B cell (primary cell): ENCODE data around the gene FAM20C. TPM values are rescaled to one million over a fixed set of nuclear protein-coding genes. Genes with fewer than 3 reads are reported as not detected.

Experiments used
- ATAC-seq: fragments of 200-7000 bp; cut with Tn5 transposase; one replicate; pipeline ENCODE4 v1.10.0; 2021; ENCODE audit warnings: low read depth, mild to moderate bottlenecking, moderate number of reproducible peaks, moderate library complexity
- CTCF ChIA-PET: fragments of 350-600 bp; sonication (Branson Sonifier 250); formaldehyde crosslinking; loops from one replicate; lab custom pipeline; 2021; ENCODE audit warnings: antibody characterized with exemption, inconsistent platforms; lab: Charles Lee
- POLR2A ChIA-PET: fragments of 350-600 bp; sonication (Branson Sonifier 250); formaldehyde crosslinking; loops from one replicate; lab custom pipeline; 2021; ENCODE audit warnings: antibody characterized with exemption; lab: Charles Lee
- DNase-seq: peaks from one replicate; pipeline ENCODE4 v3.0.0; 2013
- H2AFZ ChIP-seq: 2 replicates; pipeline ENCODE4 v1.6.1; 2012; ENCODE audit warnings: mild to moderate bottlenecking, low read depth, low read length; ENCODE audit not compliant: insufficient read depth, poor library complexity, severe bottlenecking
- H3K27ac ChIP-seq, 2 donors: 1 replicate in 1 of 2; 2 replicates in 1 of 2; pipeline ENCODE4 v1.5.1; 2012 to 2013; ENCODE audit warnings: low read length in 2 of 2, mild to moderate bottlenecking in 2 of 2, moderate library complexity in 1 of 2
- H3K27me3 ChIP-seq, 4 experiments: fragments of 200-600 bp in 1 of 4; sonication (generic) in 1 of 4; replicated peaks in 1 of 4; 1 replicate in 2 of 4; 2 replicates in 2 of 4; pipeline versions ENCODE4 v1.6.1 to v1.7.0; 2013 to 2016; ENCODE audit warnings: low read length in 3 of 4, mild to moderate bottlenecking in 2 of 4, mixed read lengths in 1 of 4, moderate library complexity in 1 of 4; ENCODE audit not compliant: insufficient read depth in 4 of 4, control insufficient read depth in 3 of 4; ENCODE audit errors: control extremely low read depth in 1 of 4
- H3K36me3 ChIP-seq, 2 experiments: replicated peaks in 1 of 2; 1 replicate in 1 of 2; 2 replicates in 1 of 2; pipeline versions ENCODE4 v1.6.1 to v1.7.1; 2013; ENCODE audit warnings: low read length in 1 of 2; ENCODE audit not compliant: insufficient read depth in 2 of 2, control insufficient read depth in 1 of 2; ENCODE audit errors: control extremely low read depth in 1 of 2, extremely low read depth in 1 of 2
- H3K4me1 ChIP-seq, 2 donors: fragments of 200-600 bp in 1 of 2; sonication (generic) in 1 of 2; 1 replicate in 1 of 2; 2 replicates in 1 of 2; pipeline versions ENCODE4 v1.5.1 to v1.6.1; 2013 to 2017; ENCODE audit warnings: low read length in 2 of 2; ENCODE audit not compliant: control insufficient read depth in 2 of 2, insufficient read depth in 2 of 2
- H3K4me2 ChIP-seq: replicated peaks from 2 replicates; pipeline ENCODE3; 2012; ENCODE audit warnings: mild to moderate bottlenecking, low read depth, low read length; ENCODE audit not compliant: poor library complexity, severe bottlenecking
- H3K4me3 ChIP-seq, 5 experiments: fragments of 200-600 bp in 1 of 5; sonication (generic) in 1 of 5; 1 replicate in 3 of 5; 2 replicates in 2 of 5; pipeline versions ENCODE4 v1.5.1 to v1.7.0; 2011 to 2016; ENCODE audit warnings: low read length in 4 of 5, mild to moderate bottlenecking in 4 of 5, low read depth in 2 of 5, control low read depth in 1 of 5, moderate library complexity in 1 of 5; ENCODE audit not compliant: insufficient read depth in 1 of 5; ENCODE audit errors: control extremely low read depth in 1 of 5, extremely low read depth in 1 of 5
- H3K79me2 ChIP-seq: fragments of 200-600 bp; sonication (generic); one replicate; pipeline ENCODE4 v1.6.0; 2016; ENCODE audit warnings: low read length; ENCODE audit not compliant: control insufficient read depth, insufficient read depth
- H3K9ac ChIP-seq: fragments of 200-600 bp; sonication (generic); 2 replicates; pipeline ENCODE4 v1.6.1; 2017; ENCODE audit warnings: mild to moderate bottlenecking, low read length, moderate library complexity
- H3K9me3 ChIP-seq, 3 donors: one replicate each; pipeline versions ENCODE4 v1.6.1 to v1.7.1; 2013; ENCODE audit warnings: low read length in 2 of 3; ENCODE audit not compliant: control insufficient read depth in 2 of 3, insufficient read depth in 1 of 3; ENCODE audit errors: control extremely low read depth in 1 of 3
- H4K20me1 ChIP-seq: 2 replicates; pipeline ENCODE4 v1.6.0; 2012; ENCODE audit warnings: mild to moderate bottlenecking, low read length; ENCODE audit not compliant: insufficient read depth, control insufficient read depth, poor library complexity, severe bottlenecking
- H3K27ac Mint-ChIP-seq: one replicate; pipeline ENCODE4 v1.8.0; 2021; ENCODE audit warnings: mixed read lengths
- H3K27me3 Mint-ChIP-seq: one replicate; pipeline ENCODE4 v1.8.0; 2021; ENCODE audit warnings: mixed read lengths
- H3K4me1 Mint-ChIP-seq: one replicate; pipeline ENCODE4 v1.8.0; 2021; ENCODE audit warnings: mixed read lengths
- H3K4me3 Mint-ChIP-seq: one replicate; pipeline ENCODE4 v1.8.0; 2021; ENCODE audit warnings: mixed read lengths
- H3K9me3 Mint-ChIP-seq: one replicate; pipeline ENCODE4 v1.8.0; 2022; ENCODE audit warnings: mixed read lengths; ENCODE audit not compliant: insufficient read depth
- CTCF ChIP-seq: fragments of 200-600 bp; IDR thresholded peaks from one replicate; pipeline ENCODE4 v1.8.0; 2022; ENCODE audit warnings: antibody characterized with exemption, mild to moderate bottlenecking
- EZH2 ChIP-seq: IDR thresholded peaks from 2 replicates; pipeline ENCODE4 v1.6.1; 2012; ENCODE audit warnings: borderline replicate concordance, low read depth, mild to moderate bottlenecking, moderate library complexity, low read length; ENCODE audit not compliant: insufficient read depth, poor library complexity, severe bottlenecking
- WGBS: methylation state at CpG from one replicate; pipeline ENCODE4 v1.1.5; 2013; ENCODE audit warnings: missing lambda C conversion rate; ENCODE audit not compliant: insufficient coverage; 5-methylcytosine and 5-hydroxymethylcytosine counted together
- intact Hi-C: fragments of 100-400 bp; cut with micrococcal nuclease; formaldehyde crosslinking; loops from one replicate; pipeline ENCODE4 v1.10.0; 2022
- polyA plus RNA-seq: library from polyadenylated mRNA; depleted of rRNA; stranded (reverse); fragments of >200 nt; gene quantifications from 2 replicates; pipeline ENCODE4 v1.2.3, GENCODE V29; 2012
- total RNA-seq, 2 donors: library from RNA; stranded (reverse); fragments of 120-200 nt in 1 of 2; gene quantifications; 1 replicate in 1 of 2; 2 replicates in 1 of 2; pipeline versions ENCODE4 v1.2.3 to v1.2.4, GENCODE V29; 2013 to 2022

Gene FAM20C
- total and polyA plus RNA-seq, 2 donors (not counting 1 experiment from before 2014, with no cell fraction given): 0.54 to 0.81 TPM

- no peak overlapping the region for H3K27ac Mint-ChIP-seq
- H3K27me3 Mint-ChIP-seq: no peaks in the 10 kb centered on the region
- Histone ChIP-seq H2AFZ (no peak overlapping the region), H3K4me3 (no peak overlapping the region), H3K4me1 (no peaks in the 10 kb centered on the region), H3K9me3 (peaks cover 0 to 3% (median 0%) of the 10 kb centered on the region in 3 donors), H4K20me1 (no peaks in the 10 kb centered on the region), H3K27me3 (peaks cover 0 to 2% (median 0%) of the 10 kb centered on the region in 4 experiments), H3K79me2 (no peaks in the 10 kb centered on the region), H3K27ac (no peak overlapping the region), H3K4me2 (no peak overlapping the region), H3K9ac (no peak overlapping the region), H3K36me3 (no peaks in the 10 kb centered on the region)
- no peaks in the 10 kb centered on the region for H3K4me1 Mint-ChIP-seq
- 90% methylated on average over 19 of the region's 19 CpGs for WGBS
- H3K9me3 Mint-ChIP-seq: no peaks in the 10 kb centered on the region
- DNase-seq (no peak), ATAC-seq (no peak)
- TF ChIP-seq EZH2 (no peak), CTCF (no peak)
- intact Hi-C loops: no loop called here
- ChIA-PET POLR2A (no interaction called here), CTCF (no interaction called here)
- no peak overlapping the region for H3K4me3 Mint-ChIP-seq
Measured at GRCh38 chr7:179209-179681, 13.1 kb upstream of the FAM20C start.

GRCh38 chr7:179948-180694 is 12.2 kb upstream of the FAM20C start:
- H3K9me3 Mint-ChIP-seq: no peaks in the 10 kb centered on the region
- no peak overlapping the region for H3K4me3 Mint-ChIP-seq
- Histone ChIP-seq H4K20me1 (no peaks in the 10 kb centered on the region), H2AFZ (no peak overlapping the region), H3K9me3 (peaks cover 0 to 3% (median 0%) of the 10 kb centered on the region in 3 donors), H3K4me2 (no peak overlapping the region), H3K36me3 (no peaks in the 10 kb centered on the region), H3K27ac (no peak overlapping the region), H3K9ac (no peak overlapping the region), H3K4me1 (no peaks in the 10 kb centered on the region), H3K27me3 (peaks cover 0 to 2% (median 0%) of the 10 kb centered on the region in 4 experiments), H3K4me3 (no peak overlapping the region), H3K79me2 (no peaks in the 10 kb centered on the region)
- CTCF ChIA-PET: no interaction called here
- POLR2A ChIA-PET: no interaction called here
- DNase-seq (no peak), ATAC-seq (no peak)
- intact Hi-C loops: no loop called here
- H3K27ac Mint-ChIP-seq: no peak overlapping the region
- no peaks in the 10 kb centered on the region for H3K4me1 Mint-ChIP-seq
- TF ChIP-seq EZH2 (no peak), CTCF (no peak)
- no peaks in the 10 kb centered on the region for H3K27me3 Mint-ChIP-seq
- WGBS: 89% methylated on average over 21 of the region's 22 CpGs
